Cardiac muscle cell (in vitro differentiated cells and primary cell): Measurements from ENCODE around the gene CHRNB1. TPM values are rescaled to one million over a fixed set of nuclear protein-coding genes. Genes with fewer than 3 reads are reported as not detected.
A peak's percentile ranks its signal among the peaks of the same experiment; 100 is the strongest.

Experiments used
- DNase-seq, 2 donors: peaks; one replicate each; pipeline versions ENCODE4 v3.0.0 to v3.0.0-alpha.2; 2010 to 2017; ENCODE audit warnings: low read depth in 1 of 2, low spot score in 1 of 2
- H3K27ac ChIP-seq: fragments of 200-600 bp; sonication (generic); 2 replicates; pipeline ENCODE4 v1.5.1; 2016
- H3K27me3 ChIP-seq: fragments of 200-600 bp; sonication (generic); 2 replicates; pipeline ENCODE4 v1.6.0; 2016; ENCODE audit warnings: control low read depth
- H3K36me3 ChIP-seq: fragments of 200-600 bp; sonication (generic); 2 replicates; pipeline ENCODE4 v1.5.1; 2016; ENCODE audit warnings: control low read depth
- H3K4me1 ChIP-seq: fragments of 200-600 bp; sonication (generic); 2 replicates; pipeline ENCODE4 v1.8.1; 2017; ENCODE audit warnings: low read depth, mild to moderate bottlenecking, mixed run types
- H3K4me3 ChIP-seq: fragments of 200-600 bp; sonication (generic); 2 replicates; pipeline ENCODE4 v1.5.1; 2016; ENCODE audit warnings: mild to moderate bottlenecking
- H3K9me3 ChIP-seq: fragments of 200-600 bp; sonication (generic); 2 replicates; pipeline ENCODE4 v1.5.1; 2017; ENCODE audit warnings: low read depth, mild to moderate bottlenecking, control low read depth
- CTCF ChIP-seq: IDR thresholded peaks from 2 replicates; pipeline ENCODE4 v1.5.1; 2012; ENCODE audit warnings: low read depth, mild to moderate bottlenecking, low read length
- polyA plus RNA-seq: library from polyadenylated mRNA; unstranded; fragments of >200 nt; fragmentation: Nextera tagmentation; extraction: Ambion mirVana; gene quantifications from 2 replicates; pipeline ENCODE4 v1.2.1, GENCODE V29; 2016
- total RNA-seq: library from RNA; depleted of rRNA; stranded (reverse); fragments of >200 nt; gene quantifications from 2 replicates; pipeline ENCODE4 v1.2.3, GENCODE V29; 2016

Gene CHRNB1
- total and polyA plus RNA-seq, 2 experiments from 2014 or later = 8.5 to 28.6 TPM

DNA sequence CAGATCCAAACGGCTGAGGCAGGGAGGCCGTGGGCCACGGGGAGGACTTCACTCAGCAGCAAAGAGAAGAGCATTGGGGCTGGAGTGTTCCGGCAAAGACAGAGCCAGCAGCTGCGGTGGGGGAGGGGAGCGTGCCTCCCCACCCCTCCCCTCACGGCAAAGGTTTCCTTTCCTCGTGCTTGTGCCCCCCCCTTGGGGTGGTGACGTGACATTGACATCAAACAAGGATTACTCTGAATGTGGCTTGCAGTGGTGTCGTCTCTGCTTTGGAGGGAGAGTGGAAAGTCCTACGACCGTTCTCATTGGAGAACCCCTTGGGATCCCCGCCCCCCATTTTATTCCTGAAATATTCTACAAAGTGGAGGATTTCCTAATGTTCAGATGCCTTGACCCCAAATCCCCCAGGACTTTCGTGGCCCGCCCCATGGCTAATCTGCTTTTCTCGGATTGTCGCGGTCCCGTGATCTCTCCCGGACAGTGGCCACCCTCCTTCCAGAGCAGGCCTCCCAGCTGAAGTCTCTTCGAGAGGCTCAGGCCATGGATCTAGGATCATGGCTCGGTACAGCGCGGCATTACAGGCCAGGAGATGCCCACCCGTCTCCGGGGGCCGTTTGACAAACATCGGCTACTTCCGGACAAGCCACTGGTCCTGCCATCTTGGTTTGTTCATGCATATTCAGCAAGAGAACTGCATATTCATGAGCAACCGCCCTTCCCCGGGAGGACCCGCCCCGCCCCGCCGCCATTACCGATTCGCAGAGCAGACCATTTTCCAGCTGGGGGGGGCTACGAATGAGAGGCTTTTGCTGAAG lies 38.6 kb downstream of the CHRNB1 start:
- DNase-seq = peak; percentile 95 to 96
- H3K36me3 ChIP-seq = no peaks in the 10 kb centered on the region
- H3K27me3 ChIP-seq = no peaks in the 10 kb centered on the region
- peaks cover 24% of the 10 kb centered on the region for H3K4me1 ChIP-seq
- H3K27ac ChIP-seq = peak overlapping the region; percentile 98
- peak overlapping the region; percentile 59 for H3K4me3 ChIP-seq
- no peak for TF ChIP-seq CTCF
- no peaks in the 10 kb centered on the region for H3K9me3 ChIP-seq

DNA sequence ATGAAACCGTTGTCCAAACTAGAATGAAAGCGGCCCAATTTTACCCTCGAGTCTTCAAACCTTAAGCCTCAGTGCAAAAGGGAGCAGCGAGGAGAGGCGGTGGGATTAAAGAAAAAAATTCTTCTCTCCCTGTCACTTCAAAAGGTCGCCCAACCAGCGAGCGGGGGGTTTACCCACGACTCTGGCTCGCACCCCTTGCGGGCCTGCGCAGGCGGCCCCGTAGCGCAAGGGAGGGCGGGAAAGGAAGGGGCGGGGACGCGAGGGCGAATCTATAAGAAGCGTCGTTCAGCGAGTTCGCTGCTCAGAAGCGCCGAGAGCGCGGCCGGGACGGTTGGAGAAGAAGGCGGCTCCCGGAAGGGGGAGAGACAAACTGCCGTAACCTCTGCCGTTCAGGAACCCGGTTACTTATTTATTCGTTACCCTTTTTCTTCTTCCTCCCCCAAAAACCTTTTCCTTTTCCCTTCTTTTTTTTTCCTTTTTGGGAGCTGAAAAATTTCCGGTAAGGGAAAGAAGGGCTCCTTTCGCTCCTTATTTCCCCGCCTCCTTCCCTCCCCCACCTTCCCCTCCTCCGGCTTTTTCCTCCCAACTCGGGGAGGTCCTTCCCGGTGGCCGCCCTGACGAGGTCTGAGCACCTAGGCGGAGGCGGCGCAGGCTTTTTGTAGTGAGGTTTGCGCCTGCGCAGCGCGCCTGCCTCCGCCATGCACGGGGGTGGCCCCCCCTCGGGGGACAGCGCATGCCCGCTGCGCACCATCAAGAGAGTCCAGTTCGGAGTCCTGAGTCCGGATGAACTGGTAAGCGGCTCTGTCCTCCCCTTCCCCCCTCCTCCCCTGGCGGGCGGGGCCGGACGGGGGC lies 39.4 kb downstream of the CHRNB1 start, which contains the start of gene POLR2A:
TSS of gene POLR2A (plus strand) at position 300 of the 852 bp plus-strand sequence.
- Histone ChIP-seq H3K9me3 (no peaks in the 10 kb centered on the region), H3K4me3 (peak within 1 kb of the TSS; percentile 59), H3K27ac (peak within 1 kb of the TSS; percentile 98), H3K4me1 (peaks cover 24% of the 10 kb centered on the region), H3K27me3 (no peaks in the 10 kb centered on the region), H3K36me3 (no peaks in the 10 kb centered on the region)
- DNase-seq = peak; percentile 96 to 99
- no peak for TF ChIP-seq CTCF

GRCh38 chr17:7484919-7485377 lies 40.1 kb downstream of the CHRNB1 start:
- peak; percentile 27 for TF ChIP-seq CTCF
- no peaks in the 10 kb centered on the region for H3K9me3 ChIP-seq
- no peaks in the 10 kb centered on the region for H3K27me3 ChIP-seq
- no peaks in the 10 kb centered on the region for H3K36me3 ChIP-seq
- DNase-seq = no peak
- peak overlapping the region; percentile 59 for H3K4me3 ChIP-seq
- H3K4me1 ChIP-seq = peaks cover 23% of the 10 kb centered on the region
- peak overlapping the region; percentile 98 for H3K27ac ChIP-seq

GRCh38 chr17:7486181-7486580 lies 41.3 kb downstream of the CHRNB1 start:
- Histone ChIP-seq H3K36me3 (peaks cover 2% of the 10 kb centered on the region), H3K27me3 (no peaks in the 10 kb centered on the region), H3K27ac (peak overlapping the region; percentile 16), H3K4me3 (peak overlapping the region; percentile 59), H3K4me1 (peaks cover 19% of the 10 kb centered on the region), H3K9me3 (no peaks in the 10 kb centered on the region)
- TF ChIP-seq CTCF = no peak
- DNase-seq = no peak

DNA sequence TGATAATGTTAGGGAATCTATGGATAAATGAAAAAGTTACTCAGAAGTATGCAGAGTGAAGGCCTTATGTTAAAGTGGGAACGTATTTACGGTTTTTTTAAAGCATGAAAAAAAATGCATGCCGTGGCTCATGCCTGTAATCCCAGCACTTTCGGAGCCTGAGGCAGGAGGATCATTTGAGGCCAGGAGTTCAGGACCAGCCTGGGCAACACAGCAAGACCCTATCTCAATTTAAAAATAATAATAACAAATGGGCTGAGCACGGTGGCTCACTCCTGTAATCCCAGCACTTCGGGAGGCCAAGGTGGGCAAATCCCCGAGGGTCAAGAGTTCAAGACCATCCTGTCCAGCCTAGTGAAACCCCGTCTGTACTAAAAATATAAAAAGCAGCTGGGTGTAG lies 45.3 kb downstream of the CHRNB1 start:
- TF ChIP-seq CTCF = no peak
- H3K4me1 ChIP-seq = peaks cover 12% of the 10 kb centered on the region
- no peak overlapping the region for H3K27ac ChIP-seq
- no peaks in the 10 kb centered on the region for H3K9me3 ChIP-seq
- no peak for DNase-seq
- H3K4me3 ChIP-seq = no peak overlapping the region
- peaks cover 3% of the 10 kb centered on the region for H3K36me3 ChIP-seq
- H3K27me3 ChIP-seq = no peaks in the 10 kb centered on the region
